Subcutaneous adipose tissue (tissue), 4 donors: Measurements from ENCODE around the gene RAB30. TPM values are rescaled to one million over a fixed set of nuclear protein-coding genes. Genes with fewer than 3 reads are reported as not detected.

ENCODE experiments used
- total RNA-seq, 4 donors: library from RNA; depleted of rRNA; stranded (reverse); fragments of >200 nt; gene quantifications; one replicate each; pipeline ENCODE4 v1.1.0, GENCODE V29; 2016
- TF ChIP-seq, protein P1 (sequence below): fragments of 450-650 bp; IDR thresholded peaks from one replicate; pipeline ENCODE4 v1.5.1; 2016; ENCODE audit warnings: low read depth, mild to moderate bottlenecking, control low read depth, antibody characterized with exemption, moderate library complexity

Gene RAB30
- total RNA-seq, 4 donors from 2014 or later, result 18.8 to 34.1 (median 27.5) TPM

GRCh38 chr11:83112886-83113285, 41.2 kb upstream of the RAB30 start:
- TF ChIP-seq, protein P1, sequence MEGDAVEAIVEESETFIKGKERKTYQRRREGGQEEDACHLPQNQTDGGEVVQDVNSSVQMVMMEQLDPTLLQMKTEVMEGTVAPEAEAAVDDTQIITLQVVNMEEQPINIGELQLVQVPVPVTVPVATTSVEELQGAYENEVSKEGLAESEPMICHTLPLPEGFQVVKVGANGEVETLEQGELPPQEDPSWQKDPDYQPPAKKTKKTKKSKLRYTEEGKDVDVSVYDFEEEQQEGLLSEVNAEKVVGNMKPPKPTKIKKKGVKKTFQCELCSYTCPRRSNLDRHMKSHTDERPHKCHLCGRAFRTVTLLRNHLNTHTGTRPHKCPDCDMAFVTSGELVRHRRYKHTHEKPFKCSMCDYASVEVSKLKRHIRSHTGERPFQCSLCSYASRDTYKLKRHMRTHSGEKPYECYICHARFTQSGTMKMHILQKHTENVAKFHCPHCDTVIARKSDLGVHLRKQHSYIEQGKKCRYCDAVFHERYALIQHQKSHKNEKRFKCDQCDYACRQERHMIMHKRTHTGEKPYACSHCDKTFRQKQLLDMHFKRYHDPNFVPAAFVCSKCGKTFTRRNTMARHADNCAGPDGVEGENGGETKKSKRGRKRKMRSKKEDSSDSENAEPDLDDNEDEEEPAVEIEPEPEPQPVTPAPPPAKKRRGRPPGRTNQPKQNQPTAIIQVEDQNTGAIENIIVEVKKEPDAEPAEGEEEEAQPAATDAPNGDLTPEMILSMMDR, result no peak

DNA sequence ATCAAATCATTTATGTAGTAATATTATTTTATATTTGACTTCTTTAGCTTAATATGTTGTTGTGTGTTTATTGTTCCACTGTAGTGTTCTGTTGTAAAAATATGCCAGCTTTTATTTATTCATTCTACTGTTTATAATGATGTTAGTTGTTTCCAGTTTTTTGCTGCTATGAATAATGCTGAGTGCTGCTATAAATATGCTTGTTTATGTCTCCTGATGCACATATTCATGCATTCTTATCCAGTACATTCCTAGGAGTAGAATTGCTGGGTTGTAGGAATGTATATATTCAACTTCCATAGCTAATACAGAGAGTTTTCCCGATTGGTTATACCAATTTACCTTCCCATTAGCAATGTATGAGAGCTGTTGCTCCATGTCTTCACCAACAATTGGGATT, 33.5 kb upstream of the RAB30 start:
- TF ChIP-seq, protein P1, result no peak

DNA sequence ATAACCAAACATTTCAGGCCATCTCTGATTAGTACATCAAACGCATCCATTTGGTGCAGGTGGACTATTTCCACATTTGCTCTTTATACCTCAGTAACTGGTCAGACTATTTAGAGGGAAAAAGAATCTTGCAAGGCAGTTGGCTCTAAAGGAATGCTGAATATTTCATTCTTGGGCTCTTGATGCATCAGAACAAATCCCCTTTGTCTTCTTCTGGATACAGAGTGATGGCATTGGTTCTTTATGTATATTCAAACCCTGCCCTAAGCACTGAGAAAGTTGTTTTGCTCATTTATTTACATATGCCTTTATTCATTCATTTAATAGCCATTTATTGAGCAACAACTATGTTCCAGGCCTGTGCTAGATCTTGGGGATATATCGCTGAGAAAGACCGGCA, 31.1 kb upstream of the RAB30 start:
- TF ChIP-seq, protein P1, result no peak

DNA sequence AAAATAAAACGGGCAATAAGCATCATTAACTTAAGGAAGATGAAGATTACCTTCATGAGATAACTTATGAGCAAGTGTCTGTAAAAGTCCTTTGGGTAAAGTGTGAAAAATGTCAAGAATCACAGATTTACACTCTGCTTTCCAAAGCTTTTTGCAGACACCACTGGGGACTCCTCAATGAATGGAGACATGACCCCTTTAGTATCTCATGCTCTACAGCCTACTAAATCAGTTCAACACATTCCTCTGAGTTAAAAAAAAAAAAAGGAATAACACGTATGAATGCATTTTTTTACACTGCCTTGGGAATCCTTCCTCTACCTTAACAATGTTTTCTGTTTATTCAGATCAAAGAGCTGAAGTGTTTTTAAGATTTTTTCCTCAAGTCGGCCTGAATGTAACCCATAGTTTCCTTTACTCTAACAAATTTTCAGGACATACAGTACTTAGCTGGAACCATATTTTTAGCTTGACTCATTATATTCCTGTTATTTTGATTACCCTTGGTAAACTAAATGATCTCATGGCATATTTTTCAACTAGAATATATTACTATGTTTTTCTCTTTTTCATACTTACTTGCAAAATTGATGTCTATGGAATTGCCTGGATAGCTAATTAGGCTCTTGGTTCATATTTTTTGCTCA, 25.9 kb upstream of the RAB30 start:
- TF ChIP-seq, protein P1, result no peak

DNA sequence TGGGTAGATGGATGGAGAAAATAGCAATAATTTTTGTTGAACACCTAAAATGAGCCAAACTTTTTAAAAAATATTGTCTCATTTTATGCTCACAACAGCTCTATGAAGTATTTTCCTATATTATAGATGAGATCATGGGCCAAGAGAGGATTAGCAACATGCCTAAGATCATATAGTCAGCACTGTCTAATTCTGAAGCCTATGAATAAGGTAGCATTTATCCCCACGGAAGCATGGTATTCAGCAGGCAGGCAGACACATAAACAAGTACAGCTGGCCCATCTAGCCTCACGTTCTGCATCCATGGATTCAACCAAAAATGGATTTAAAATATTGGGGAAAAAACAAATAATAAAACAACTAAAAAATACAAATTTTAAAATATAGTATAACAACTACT, 21.9 kb upstream of the RAB30 start:
- TF ChIP-seq, protein P1, result no peak

GRCh38 chr11:83092488-83093384, 21.0 kb upstream of the RAB30 start:
- TF ChIP-seq, protein P1, result no peak

DNA sequence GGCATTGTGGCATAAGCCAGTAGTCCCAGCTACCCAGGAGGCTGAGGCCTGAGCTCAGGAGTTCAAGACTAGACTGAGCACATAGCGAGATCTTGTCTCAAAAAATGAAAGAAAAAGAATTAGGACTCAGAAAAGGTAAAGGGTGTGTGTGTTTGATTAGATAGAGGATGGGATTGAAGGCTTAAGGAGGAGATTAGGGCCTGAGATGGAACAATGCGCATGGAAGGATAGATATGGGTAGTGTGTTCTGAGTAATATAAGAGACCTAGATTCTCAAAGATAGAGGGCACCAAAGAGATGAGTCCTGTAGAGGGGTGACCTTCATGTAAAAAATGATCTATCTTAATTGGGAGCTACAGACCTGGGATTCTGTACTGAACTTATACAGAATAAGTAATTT, 17.3 kb upstream of the RAB30 start:
- TF ChIP-seq, protein P1, result no peak
